Right atrium auricular region (tissue), 2 donors: ENCODE measurements around the gene TXNIP. TPM values are rescaled to one million over a fixed set of nuclear protein-coding genes. Genes with fewer than 3 reads are reported as not detected.

Source experiments
- DNase-seq: peaks from one replicate; pipeline ENCODE4 v3.0.0-alpha.2; 2019; ENCODE audit warnings: low spot score
- H3K27ac ChIP-seq, 2 donors: fragments of 200-600 bp; sonication (generic); 1 replicate in 1 of 2; 2 replicates in 1 of 2; pipeline ENCODE4 v1.5.1; 2016 to 2019
- H3K27me3 ChIP-seq, 2 donors: fragments of 200-600 bp; sonication (generic); one replicate each; pipeline versions ENCODE4 v1.5.1 to v1.6.0; 2017 to 2019
- H3K36me3 ChIP-seq: fragments of 200-600 bp; sonication (generic); one replicate; pipeline ENCODE4 v1.5.1; 2016
- H3K4me1 ChIP-seq, 2 donors: fragments of 200-600 bp; sonication (generic); one replicate each; pipeline versions ENCODE4 v1.5.1 to v1.6.0; 2017 to 2019
- H3K4me3 ChIP-seq, 2 donors: fragments of 200-600 bp; sonication (generic); 1 replicate in 1 of 2; 2 replicates in 1 of 2; pipeline ENCODE4 v1.5.1; 2017 to 2019; ENCODE audit warnings: mild to moderate bottlenecking in 1 of 2, moderate library complexity in 1 of 2
- H3K9me3 ChIP-seq, 2 donors: fragments of 200-600 bp; sonication (generic); one replicate each; pipeline ENCODE4 v1.5.1; 2019
- total RNA-seq, 2 donors: library from RNA; depleted of rRNA; stranded (reverse); fragments of >200 nt; gene quantifications; one replicate each; pipeline ENCODE4 v1.1.0, GENCODE V29; 2016
- TF ChIP-seq, protein P1 (sequence below), 2 donors: fragments of 200-600 bp; sonication (generic); IDR thresholded peaks; one replicate each; pipeline ENCODE4 v1.5.1; 2019; ENCODE audit warnings: antibody characterized with exemption in 2 of 2

The TXNIP gene
- total RNA-seq, 2 donors from 2014 or later: 898 to 1,186 TPM

GRCh38 chr1:145964328-145965118 is 31.9 kb downstream of the TXNIP start, which contains the start of the genes ANKRD34A and POLR3GL:
TSS of gene ANKRD34A (minus strand) at chr1:145964575. CDS start at chr1:145961759, 2,816 bp downstream.
TSS of gene POLR3GL (plus strand) at chr1:145964690. CDS start at chr1:145974866, 10,176 bp downstream.
- no peaks in the 10 kb centered on the region for H3K27me3 ChIP-seq

GRCh38 chr1:145963265-145964019 is 32.9 kb downstream of the TXNIP start:
- DNase-seq: peak; percentile 18
- TF ChIP-seq, protein P1, sequence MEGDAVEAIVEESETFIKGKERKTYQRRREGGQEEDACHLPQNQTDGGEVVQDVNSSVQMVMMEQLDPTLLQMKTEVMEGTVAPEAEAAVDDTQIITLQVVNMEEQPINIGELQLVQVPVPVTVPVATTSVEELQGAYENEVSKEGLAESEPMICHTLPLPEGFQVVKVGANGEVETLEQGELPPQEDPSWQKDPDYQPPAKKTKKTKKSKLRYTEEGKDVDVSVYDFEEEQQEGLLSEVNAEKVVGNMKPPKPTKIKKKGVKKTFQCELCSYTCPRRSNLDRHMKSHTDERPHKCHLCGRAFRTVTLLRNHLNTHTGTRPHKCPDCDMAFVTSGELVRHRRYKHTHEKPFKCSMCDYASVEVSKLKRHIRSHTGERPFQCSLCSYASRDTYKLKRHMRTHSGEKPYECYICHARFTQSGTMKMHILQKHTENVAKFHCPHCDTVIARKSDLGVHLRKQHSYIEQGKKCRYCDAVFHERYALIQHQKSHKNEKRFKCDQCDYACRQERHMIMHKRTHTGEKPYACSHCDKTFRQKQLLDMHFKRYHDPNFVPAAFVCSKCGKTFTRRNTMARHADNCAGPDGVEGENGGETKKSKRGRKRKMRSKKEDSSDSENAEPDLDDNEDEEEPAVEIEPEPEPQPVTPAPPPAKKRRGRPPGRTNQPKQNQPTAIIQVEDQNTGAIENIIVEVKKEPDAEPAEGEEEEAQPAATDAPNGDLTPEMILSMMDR (IDR thresholded peaks at IDR 0.05): no peak
- Histone ChIP-seq H3K36me3 (no peaks in the 10 kb centered on the region), H3K4me1 (peaks cover 0 to 42% of the 10 kb centered on the region in 2 donors), H3K9me3 (no peaks in the 10 kb centered on the region), H3K4me3 (peak overlapping the region; percentile 65 to 74), H3K27me3 (no peaks in the 10 kb centered on the region), H3K27ac (peak overlapping the region; percentile 93)

More at GRCh38 chr1:145964328-145965118, 31.9 kb downstream of the TXNIP start, which contains the start of the genes ANKRD34A and POLR3GL:
- TF ChIP-seq, protein P1 (IDR thresholded peaks at IDR 0.05): peak in 1 of 2 donors; percentile 13
- no peaks in the 10 kb centered on the region for H3K36me3 ChIP-seq
- H3K9me3 ChIP-seq: no peaks in the 10 kb centered on the region
- H3K4me1 ChIP-seq: peaks cover 0 to 40% of the 10 kb centered on the region in 2 donors
- peak; percentile 97 for DNase-seq
- peak within 1 kb of the TSS; percentile 93 for H3K27ac ChIP-seq
- H3K4me3 ChIP-seq: peak within 1 kb of the TSS; percentile 65 to 74

GRCh38 chr1:145962157-145963102 is 33.9 kb downstream of the TXNIP start:
- no peaks in the 10 kb centered on the region for H3K36me3 ChIP-seq
- peaks cover 0 to 46% of the 10 kb centered on the region in 2 donors for H3K4me1 ChIP-seq
- peak overlapping the region; percentile 53 to 60 for H3K4me3 ChIP-seq
- H3K9me3 ChIP-seq: no peaks in the 10 kb centered on the region
- TF ChIP-seq, protein P1 (IDR thresholded peaks at IDR 0.05): no peak
- peak; percentile 60 for DNase-seq
- peak overlapping the region; percentile 93 for H3K27ac ChIP-seq
- H3K27me3 ChIP-seq: no peaks in the 10 kb centered on the region

DNA sequence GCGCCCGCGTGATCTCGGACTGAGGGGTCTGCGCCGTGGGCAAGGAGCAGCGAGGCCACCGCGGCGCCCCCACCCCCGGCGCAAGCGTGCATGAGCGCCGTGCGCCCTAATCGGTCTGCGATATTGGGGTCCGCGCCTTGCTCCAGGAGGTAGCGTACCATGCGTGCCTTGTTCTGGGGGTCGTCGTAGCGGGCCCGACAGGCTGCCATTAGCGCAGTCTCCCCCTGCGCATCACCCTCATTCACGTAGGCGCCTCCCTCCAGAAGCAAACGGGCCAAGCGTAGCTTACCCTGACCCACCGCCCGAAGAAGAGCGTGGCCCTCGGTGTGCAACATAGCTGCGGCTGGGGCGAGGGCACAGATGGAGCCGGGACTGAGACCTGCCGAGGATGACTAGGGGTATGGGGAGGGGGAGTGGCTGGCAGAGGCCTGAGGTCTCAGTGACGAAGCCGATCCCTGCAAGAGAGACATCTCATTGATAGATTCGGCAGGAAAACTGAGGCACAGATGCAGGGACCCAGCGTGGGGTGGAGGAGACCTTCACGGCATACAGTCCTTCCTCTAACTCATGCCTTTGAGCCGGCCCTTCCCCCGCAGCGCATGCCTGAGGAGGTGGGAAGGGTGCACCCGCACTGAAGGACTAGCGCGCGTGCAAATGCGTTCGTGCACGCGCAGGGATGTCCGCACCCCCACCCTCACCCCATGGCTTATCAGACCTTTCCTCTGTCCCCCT is 34.8 kb downstream of the TXNIP start:
- no peaks in the 10 kb centered on the region for H3K9me3 ChIP-seq
- DNase-seq: peak; percentile 62
- H3K36me3 ChIP-seq: no peaks in the 10 kb centered on the region
- TF ChIP-seq, protein P1 (IDR thresholded peaks at IDR 0.05): no peak
- peak overlapping the region; percentile 93 for H3K27ac ChIP-seq
- peaks cover 0 to 50% of the 10 kb centered on the region in 2 donors for H3K4me1 ChIP-seq
- H3K4me3 ChIP-seq: peak overlapping the region; percentile 53 to 60
- no peaks in the 10 kb centered on the region for H3K27me3 ChIP-seq
